ENCODE results near the gene KCNG3.

Gene KCNG3

GRCh38 chr2:42452545-42452944 lies 41.2 kb downstream of the KCNG3 start:
- H3K36me3 ChIP-seq (ENCODE audit: control insufficient read depth, insufficient read depth, low read length) = no peaks in the 10 kb centered on the region
- H3K27ac ChIP-seq (ENCODE audit: low read length) = no peak overlapping the region
- H3K4me3 ChIP-seq (ENCODE audit: low read length) = no peak overlapping the region
- H3K9me3 ChIP-seq (ENCODE audit: control insufficient read depth, insufficient read depth, low read length) = no peaks in the 10 kb centered on the region
- WGBS (ENCODE audit: insufficient coverage, insufficient read length) = no CpG with 5 or more reads among the region's 2 CpGs
- DNase-seq (ENCODE audit: low read depth, low spot score) = no peak
- H3K4me1 ChIP-seq (ENCODE audit: control insufficient read depth, insufficient read depth, low read length) = no peaks in the 10 kb centered on the region
- H3K27me3 ChIP-seq (ENCODE audit: control insufficient read depth, insufficient read depth, low read length) = no peaks in the 10 kb centered on the region

- no CpG with 5 or more reads among the region's 2 CpGs for WGBS (ENCODE audit: insufficient coverage, insufficient read length)
- Histone ChIP-seq H3K27me3 (ENCODE audit: control insufficient read depth, insufficient read depth, low read length) (no peaks in the 10 kb centered on the region), H3K36me3 (ENCODE audit: control insufficient read depth, insufficient read depth, low read length) (no peaks in the 10 kb centered on the region), H3K9me3 (ENCODE audit: control insufficient read depth, insufficient read depth, low read length) (no peaks in the 10 kb centered on the region), H3K27ac (ENCODE audit: low read length) (no peak overlapping the region), H3K4me1 (ENCODE audit: control insufficient read depth, insufficient read depth, low read length) (no peaks in the 10 kb centered on the region), H3K4me3 (ENCODE audit: low read length) (no peak overlapping the region)
- DNase-seq (ENCODE audit: low read depth, low spot score) = no peak
Observed at GRCh38 chr2:42450136-42450535, 43.6 kb downstream of the KCNG3 start.

- H3K27me3 ChIP-seq (ENCODE audit: control insufficient read depth, insufficient read depth, low read length) = no peaks in the 10 kb centered on the region
- H3K9me3 ChIP-seq (ENCODE audit: control insufficient read depth, insufficient read depth, low read length) = no peaks in the 10 kb centered on the region
- no peak overlapping the region for H3K27ac ChIP-seq (ENCODE audit: low read length)
- no CpG with 5 or more reads among the region's 8 CpGs for WGBS (ENCODE audit: insufficient coverage, insufficient read length)
- H3K4me3 ChIP-seq (ENCODE audit: low read length) = no peak overlapping the region
- no peaks in the 10 kb centered on the region for H3K4me1 ChIP-seq (ENCODE audit: control insufficient read depth, insufficient read depth, low read length)
- no peak for DNase-seq (ENCODE audit: low read depth, low spot score)
- H3K36me3 ChIP-seq (ENCODE audit: control insufficient read depth, insufficient read depth, low read length) = no peaks in the 10 kb centered on the region
Observed at GRCh38 chr2:42449163-42450087, 44.4 kb downstream of the KCNG3 start.

- Histone ChIP-seq H3K4me1 (ENCODE audit: control insufficient read depth, insufficient read depth, low read length) (no peaks in the 10 kb centered on the region), H3K27ac (ENCODE audit: low read length) (no peak overlapping the region), H3K9me3 (ENCODE audit: control insufficient read depth, insufficient read depth, low read length) (no peaks in the 10 kb centered on the region), H3K27me3 (ENCODE audit: control insufficient read depth, insufficient read depth, low read length) (no peaks in the 10 kb centered on the region), H3K4me3 (ENCODE audit: low read length) (no peak overlapping the region), H3K36me3 (ENCODE audit: control insufficient read depth, insufficient read depth, low read length) (peaks cover 6% of the 10 kb centered on the region; the same call in 1 of the 2 replicates)
- no CpG with 5 or more reads among the region's 2 CpGs for WGBS (ENCODE audit: insufficient coverage, insufficient read length)
- DNase-seq (ENCODE audit: low read depth, low spot score) = no peak
Observed at GRCh38 chr2:42448163-42448562, 45.6 kb downstream of the KCNG3 start.

- H3K36me3 ChIP-seq (ENCODE audit: control insufficient read depth, insufficient read depth, low read length) = peaks cover 6% of the 10 kb centered on the region; the same call in 1 of the 2 replicates
- no peak overlapping the region for H3K27ac ChIP-seq (ENCODE audit: low read length)
- no peaks in the 10 kb centered on the region for H3K27me3 ChIP-seq (ENCODE audit: control insufficient read depth, insufficient read depth, low read length)
- no peak for DNase-seq (ENCODE audit: low read depth, low spot score)
- H3K4me1 ChIP-seq (ENCODE audit: control insufficient read depth, insufficient read depth, low read length) = no peaks in the 10 kb centered on the region
- no peak overlapping the region for H3K4me3 ChIP-seq (ENCODE audit: low read length)
- no peaks in the 10 kb centered on the region for H3K9me3 ChIP-seq (ENCODE audit: control insufficient read depth, insufficient read depth, low read length)
Observed at GRCh38 chr2:42446503-42447271, 47.1 kb downstream of the KCNG3 start.

GRCh38 chr2:42443718-42444399 lies 49.9 kb downstream of the KCNG3 start:
- H3K4me1 ChIP-seq (ENCODE audit: control insufficient read depth, insufficient read depth, low read length) = no peaks in the 10 kb centered on the region
- H3K4me3 ChIP-seq (ENCODE audit: low read length) = no peak overlapping the region
- no peak overlapping the region for H3K27ac ChIP-seq (ENCODE audit: low read length)
- no peaks in the 10 kb centered on the region for H3K27me3 ChIP-seq (ENCODE audit: control insufficient read depth, insufficient read depth, low read length)
- H3K9me3 ChIP-seq (ENCODE audit: control insufficient read depth, insufficient read depth, low read length) = no peaks in the 10 kb centered on the region
- DNase-seq (ENCODE audit: low read depth, low spot score) = no peak
- peaks cover 6% of the 10 kb centered on the region; the same call in 1 of the 2 replicates for H3K36me3 ChIP-seq (ENCODE audit: control insufficient read depth, insufficient read depth, low read length)
- WGBS (ENCODE audit: insufficient coverage, insufficient read length) = no CpG with 5 or more reads among the region's 5 CpGs

GRCh38 chr2:42442774-42443173 lies 51.0 kb downstream of the KCNG3 start:
- Histone ChIP-seq H3K36me3 (ENCODE audit: control insufficient read depth, insufficient read depth, low read length) (peaks cover 6% of the 10 kb centered on the region; the same call in 1 of the 2 replicates), H3K4me1 (ENCODE audit: control insufficient read depth, insufficient read depth, low read length) (no peaks in the 10 kb centered on the region), H3K27me3 (ENCODE audit: control insufficient read depth, insufficient read depth, low read length) (no peaks in the 10 kb centered on the region), H3K9me3 (ENCODE audit: control insufficient read depth, insufficient read depth, low read length) (no peaks in the 10 kb centered on the region), H3K4me3 (ENCODE audit: low read length) (no peak overlapping the region), H3K27ac (ENCODE audit: low read length) (no peak overlapping the region)
- DNase-seq (ENCODE audit: low read depth, low spot score) = no peak
- WGBS (ENCODE audit: insufficient coverage, insufficient read length) = no CpG with 5 or more reads among the region's 2 CpGs

GRCh38 chr2:42438685-42439084 lies 55.1 kb downstream of the KCNG3 start:
- Histone ChIP-seq H3K4me1 (ENCODE audit: control insufficient read depth, insufficient read depth, low read length) (no peaks in the 10 kb centered on the region), H3K36me3 (ENCODE audit: control insufficient read depth, insufficient read depth, low read length) (no peaks in the 10 kb centered on the region; the same call in 1 of the 2 replicates), H3K27me3 (ENCODE audit: control insufficient read depth, insufficient read depth, low read length) (no peaks in the 10 kb centered on the region), H3K9me3 (ENCODE audit: control insufficient read depth, insufficient read depth, low read length) (no peaks in the 10 kb centered on the region), H3K27ac (ENCODE audit: low read length) (no peak overlapping the region), H3K4me3 (ENCODE audit: low read length) (no peak overlapping the region)
- DNase-seq (ENCODE audit: low read depth, low spot score) = no peak

GRCh38 chr2:42436370-42436769 lies 57.4 kb downstream of the KCNG3 start:
- no peak overlapping the region for H3K4me3 ChIP-seq (ENCODE audit: low read length)
- H3K36me3 ChIP-seq (ENCODE audit: control insufficient read depth, insufficient read depth, low read length) = no peaks in the 10 kb centered on the region
- no peak overlapping the region for H3K27ac ChIP-seq (ENCODE audit: low read length)
- WGBS (ENCODE audit: insufficient coverage, insufficient read length) = no CpG with 5 or more reads among the region's 2 CpGs
- H3K27me3 ChIP-seq (ENCODE audit: control insufficient read depth, insufficient read depth, low read length) = no peaks in the 10 kb centered on the region
- H3K9me3 ChIP-seq (ENCODE audit: control insufficient read depth, insufficient read depth, low read length) = no peaks in the 10 kb centered on the region
- DNase-seq (ENCODE audit: low read depth, low spot score) = no peak
- no peaks in the 10 kb centered on the region for H3K4me1 ChIP-seq (ENCODE audit: control insufficient read depth, insufficient read depth, low read length)

GRCh38 chr2:42435628-42436027 lies 58.2 kb downstream of the KCNG3 start:
- Histone ChIP-seq H3K9me3 (ENCODE audit: control insufficient read depth, insufficient read depth, low read length) (no peaks in the 10 kb centered on the region), H3K36me3 (ENCODE audit: control insufficient read depth, insufficient read depth, low read length) (no peaks in the 10 kb centered on the region), H3K4me1 (ENCODE audit: control insufficient read depth, insufficient read depth, low read length) (no peaks in the 10 kb centered on the region), H3K27me3 (ENCODE audit: control insufficient read depth, insufficient read depth, low read length) (no peaks in the 10 kb centered on the region), H3K27ac (ENCODE audit: low read length) (no peak overlapping the region), H3K4me3 (ENCODE audit: low read length) (no peak overlapping the region)
- no CpG with 5 or more reads among the region's 2 CpGs for WGBS (ENCODE audit: insufficient coverage, insufficient read length)
- no peak for DNase-seq (ENCODE audit: low read depth, low spot score)

All from iPS DF 6.9 (cell line).